DND-41 (cell line): Measurements from ENCODE around the gene WNT8B.

Experiments
- CTCF ChIP-seq: IDR thresholded peaks from 2 replicates; pipeline ENCODE4 v1.5.1; 2012; ENCODE audit warnings: borderline replicate concordance, low read length, moderate library complexity, mild to moderate bottlenecking; ENCODE audit not compliant: poor library complexity, severe bottlenecking; ENCODE audit errors: extremely low read depth
- EZH2 ChIP-seq: IDR thresholded peaks from 3 replicates; pipeline ENCODE4 v1.6.1; 2012; ENCODE audit warnings: borderline replicate concordance, low read depth, mild to moderate bottlenecking, moderate library complexity, low read length, inconsistent platforms; ENCODE audit not compliant: severe bottlenecking

- no peak for TF ChIP-seq CTCF
- TF ChIP-seq EZH2, result no peak
These were observed 7.6 kb downstream of the WNT8B start for GRCh38 chr10:100470367-100470766.
